ENCODE results near the gene PSMB2. TPM values are rescaled to one million over a fixed set of nuclear protein-coding genes. Genes with fewer than 3 reads are reported as not detected.

PSMB2 gene
- total and polyA plus RNA-seq, 10 of the 15 experiments (the other 5 are each of a cell fraction or from before 2014, with no cell fraction given), result 71.7 to 299 (median 145) TPM

- TF ChIP-seq IRF5 (IDR thresholded peaks at IDR 0.05; ENCODE audit: borderline replicate concordance) (no peak), BCL11A (IDR thresholded peaks at IDR 0.05; ENCODE audit: low read depth, low read length) (no peak), GABPA (IDR thresholded peaks at IDR 0.05; ENCODE audit: low read depth) (no peak), MTA3 (IDR thresholded peaks at IDR 0.05; ENCODE audit: borderline replicate concordance, low read length) (no peak), SRF (IDR thresholded peaks at IDR 0.05; ENCODE audit: low read depth in 2 of 2, low read length in 2 of 2) (no peak), NR2C2 (IDR thresholded peaks at IDR 0.05; ENCODE audit: borderline replicate concordance, control insufficient read depth, insufficient read length, low read depth) (no peak), RAD21 (IDR thresholded peaks at IDR 0.05; ENCODE audit: insufficient read depth, low read depth, low read length) (peak; percentile 85), PAX8 (IDR thresholded peaks at IDR 0.05) (no peak), E4F1 (IDR thresholded peaks at IDR 0.05; ENCODE audit: borderline replicate concordance, partially characterized antibody) (no peak), NFXL1 (IDR thresholded peaks at IDR 0.05; ENCODE audit: borderline replicate concordance) (no peak), FOS (IDR thresholded peaks at IDR 0.05; ENCODE audit: borderline replicate concordance, extremely low read depth, insufficient read length) (no peak), ZNF24 (IDR thresholded peaks at IDR 0.05) (no peak), CBX5 (IDR thresholded peaks at IDR 0.05; ENCODE audit: low read depth) (no peak), CHD2 (IDR thresholded peaks at IDR 0.05; ENCODE audit: borderline replicate concordance, low read depth, low read length) (no peak), MEF2A (IDR thresholded peaks at IDR 0.05; ENCODE audit: insufficient read depth, low read depth, low read length) (no peak), BACH1 (IDR thresholded peaks at IDR 0.05; ENCODE audit: borderline replicate concordance) (no peak), ATF3 (IDR thresholded peaks at IDR 0.05; ENCODE audit: borderline replicate concordance, extremely low read depth, low read depth, low read length) (no peak)
- TF ChIP-seq, protein P1, sequence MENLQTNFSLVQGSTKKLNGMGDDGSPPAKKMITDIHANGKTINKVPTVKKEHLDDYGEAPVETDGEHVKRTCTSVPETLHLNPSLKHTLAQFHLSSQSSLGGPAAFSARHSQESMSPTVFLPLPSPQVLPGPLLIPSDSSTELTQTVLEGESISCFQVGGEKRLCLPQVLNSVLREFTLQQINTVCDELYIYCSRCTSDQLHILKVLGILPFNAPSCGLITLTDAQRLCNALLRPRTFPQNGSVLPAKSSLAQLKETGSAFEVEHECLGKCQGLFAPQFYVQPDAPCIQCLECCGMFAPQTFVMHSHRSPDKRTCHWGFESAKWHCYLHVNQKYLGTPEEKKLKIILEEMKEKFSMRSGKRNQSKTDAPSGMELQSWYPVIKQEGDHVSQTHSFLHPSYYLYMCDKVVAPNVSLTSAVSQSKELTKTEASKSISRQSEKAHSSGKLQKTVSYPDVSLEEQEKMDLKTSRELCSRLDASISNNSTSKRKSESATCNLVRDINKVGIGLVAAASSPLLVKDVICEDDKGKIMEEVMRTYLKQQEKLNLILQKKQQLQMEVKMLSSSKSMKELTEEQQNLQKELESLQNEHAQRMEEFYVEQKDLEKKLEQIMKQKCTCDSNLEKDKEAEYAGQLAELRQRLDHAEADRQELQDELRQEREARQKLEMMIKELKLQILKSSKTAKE (IDR thresholded peaks at IDR 0.05; ENCODE audit: low read depth, poor library complexity, severe bottlenecking), result no peak
- TF ChIP-seq, protein P2, sequence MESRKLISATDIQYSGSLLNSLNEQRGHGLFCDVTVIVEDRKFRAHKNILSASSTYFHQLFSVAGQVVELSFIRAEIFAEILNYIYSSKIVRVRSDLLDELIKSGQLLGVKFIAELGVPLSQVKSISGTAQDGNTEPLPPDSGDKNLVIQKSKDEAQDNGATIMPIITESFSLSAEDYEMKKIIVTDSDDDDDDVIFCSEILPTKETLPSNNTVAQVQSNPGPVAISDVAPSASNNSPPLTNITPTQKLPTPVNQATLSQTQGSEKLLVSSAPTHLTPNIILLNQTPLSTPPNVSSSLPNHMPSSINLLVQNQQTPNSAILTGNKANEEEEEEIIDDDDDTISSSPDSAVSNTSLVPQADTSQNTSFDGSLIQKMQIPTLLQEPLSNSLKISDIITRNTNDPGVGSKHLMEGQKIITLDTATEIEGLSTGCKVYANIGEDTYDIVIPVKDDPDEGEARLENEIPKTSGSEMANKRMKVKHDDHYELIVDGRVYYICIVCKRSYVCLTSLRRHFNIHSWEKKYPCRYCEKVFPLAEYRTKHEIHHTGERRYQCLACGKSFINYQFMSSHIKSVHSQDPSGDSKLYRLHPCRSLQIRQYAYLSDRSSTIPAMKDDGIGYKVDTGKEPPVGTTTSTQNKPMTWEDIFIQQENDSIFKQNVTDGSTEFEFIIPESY (IDR thresholded peaks at IDR 0.05), result no peak
- TF ChIP-seq, protein P3, sequence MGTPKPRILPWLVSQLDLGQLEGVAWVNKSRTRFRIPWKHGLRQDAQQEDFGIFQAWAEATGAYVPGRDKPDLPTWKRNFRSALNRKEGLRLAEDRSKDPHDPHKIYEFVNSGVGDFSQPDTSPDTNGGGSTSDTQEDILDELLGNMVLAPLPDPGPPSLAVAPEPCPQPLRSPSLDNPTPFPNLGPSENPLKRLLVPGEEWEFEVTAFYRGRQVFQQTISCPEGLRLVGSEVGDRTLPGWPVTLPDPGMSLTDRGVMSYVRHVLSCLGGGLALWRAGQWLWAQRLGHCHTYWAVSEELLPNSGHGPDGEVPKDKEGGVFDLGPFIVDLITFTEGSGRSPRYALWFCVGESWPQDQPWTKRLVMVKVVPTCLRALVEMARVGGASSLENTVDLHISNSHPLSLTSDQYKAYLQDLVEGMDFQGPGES (IDR thresholded peaks at IDR 0.05), result no peak
These were observed 77.1 kb downstream of the PSMB2 start (continued) for GRCh38 chr1:35564037-35564883.
